Bladder microvascular endothelial cell (primary cell): ENCODE results near the gene YEATS2. TPM values are rescaled to one million over a fixed set of nuclear protein-coding genes. Genes with fewer than 3 reads are reported as not detected.

Experiments
- total RNA-seq: library from RNA; depleted of rRNA; stranded (reverse); fragments of >200 nt; gene quantifications from 2 replicates; pipeline ENCODE4 v1.2.3, GENCODE V29; 2014

The YEATS2 gene
- 27.2 and 47.6 TPM in 2 replicates for total RNA-seq

GRCh38 chr3:183697610-183698317, at the start of gene YEATS2:
Gene YEATS2 (plus strand): TSS chr3:183697797. CDS start chr3:183715163, 17,366 bp downstream.

GRCh38 chr3:183825456-183826161, 128.0 kb downstream of the YEATS2 start, which contains the start of gene MAP6D1:
Gene MAP6D1 (minus strand): TSS chr3:183825577. CDS start chr3:183825547, 30 bp downstream.

Other genes with a start within 250 kb of the YEATS2 start
- 6.9 and 8.6 TPM in 2 replicates for gene KLHL6, start 142.1 kb upstream of the YEATS2 start, total RNA-seq
- 62.7 and 152 TPM in 2 replicates for gene KLHL24, start 62.2 kb upstream of the YEATS2 start, total RNA-seq
- 0.97 and 1.2 TPM in 2 replicates for gene MAP6D1, start 127.8 kb downstream of the YEATS2 start, total RNA-seq
- gene PARL, start 187.1 kb downstream of the YEATS2 start, total RNA-seq: 21.0 and 25.6 TPM in 2 replicates